Activated CD4-positive, alpha-beta memory T cell treated with anti-CD3 and anti-CD28 coated beads for 36 hours (primary cell): Measurements from ENCODE around the gene ATP1A3. TPM values are rescaled to one million over a fixed set of nuclear protein-coding genes. Genes with fewer than 3 reads are reported as not detected.

Experiments
- CTCF ChIA-PET: fragments of 350-600 bp; sonication (Branson Sonifier 250); formaldehyde crosslinking; loops from one replicate; lab custom pipeline; 2021; ENCODE audit warnings: antibody characterized with exemption, inconsistent platforms; lab: Charles Lee
- POLR2A ChIA-PET: fragments of 350-600 bp; sonication (Branson Sonifier 250); formaldehyde crosslinking; loops from one replicate; lab custom pipeline; 2021; ENCODE audit warnings: antibody characterized with exemption; lab: Charles Lee
- DNase-seq: peaks from one replicate; pipeline ENCODE4 v3.0.0-alpha.2; 2020
- H3K27ac Mint-ChIP-seq: one replicate; pipeline ENCODE4 v1.8.0; 2021; ENCODE audit warnings: mixed read lengths
- H3K27me3 Mint-ChIP-seq: one replicate; pipeline ENCODE4 v1.8.0; 2021; ENCODE audit warnings: mixed read lengths
- H3K36me3 Mint-ChIP-seq: one replicate; pipeline ENCODE4 v1.8.0; 2021; ENCODE audit warnings: mixed read lengths
- H3K4me1 Mint-ChIP-seq: one replicate; pipeline ENCODE4 v1.8.0; 2021; ENCODE audit warnings: low read depth, mixed read lengths
- H3K4me3 Mint-ChIP-seq: one replicate; pipeline ENCODE4 v1.8.0; 2021; ENCODE audit warnings: mild to moderate bottlenecking, mixed read lengths
- H3K9me3 Mint-ChIP-seq: one replicate; pipeline ENCODE4 v1.8.0; 2021; ENCODE audit warnings: mixed read lengths
- intact Hi-C: fragments of 100-400 bp; cut with micrococcal nuclease; formaldehyde crosslinking; loops from one replicate; pipeline ENCODE4 v1.15.1; 2023
- total RNA-seq, 2 experiments: library from RNA; stranded (reverse); gene quantifications; one replicate each; pipeline ENCODE4 v1.2.3, GENCODE V29; 2021

Gene ATP1A3
- total RNA-seq, 2 experiments from 2014 or later = 0.64 to 0.85 TPM

GRCh38 chr19:42005504-42005903 lies 11.5 kb upstream of the ATP1A3 start:
- no peak for DNase-seq
- Mint-ChIP-seq H3K27ac (no peak overlapping the region), H3K4me3 (no peak overlapping the region)

GRCh38 chr19:42003506-42004294 lies 9.7 kb upstream of the ATP1A3 start:
- POLR2A ChIA-PET = no interaction called here
- no peaks in the 10 kb centered on the region for H3K36me3 Mint-ChIP-seq
- peaks cover 3% of the 10 kb centered on the region for H3K4me1 Mint-ChIP-seq
- intact Hi-C loops = no loop called here
- DNase-seq = no peak
- peaks cover 32% of the 10 kb centered on the region for H3K27me3 Mint-ChIP-seq
- no peak overlapping the region for H3K4me3 Mint-ChIP-seq
- no peaks in the 10 kb centered on the region for H3K9me3 Mint-ChIP-seq
- CTCF ChIA-PET = interaction anchor here (1.0 kb wide), 1 partner anchor 19 kb away, joined by 4 read pairs; no protein-coding TSS in a partner anchor
- no peak overlapping the region for H3K27ac Mint-ChIP-seq

More at GRCh38 chr19:42005504-42005903, 11.5 kb upstream of the ATP1A3 start:
- CTCF ChIA-PET = interaction anchor here (0.8 kb wide), 1 partner anchor 103 kb away, joined by 3 read pairs; no protein-coding TSS in a partner anchor
- POLR2A ChIA-PET = no interaction called here
- Mint-ChIP-seq H3K36me3 (no peaks in the 10 kb centered on the region), H3K4me1 (no peaks in the 10 kb centered on the region), H3K9me3 (no peaks in the 10 kb centered on the region), H3K27me3 (peaks cover 20% of the 10 kb centered on the region)
- intact Hi-C loops = no loop called here

- Mint-ChIP-seq H3K27me3 (peaks cover 57% of the 10 kb centered on the region), H3K9me3 (no peaks in the 10 kb centered on the region), H3K4me1 (peaks cover 16% of the 10 kb centered on the region), H3K4me3 (no peak overlapping the region), H3K27ac (no peak overlapping the region), H3K36me3 (no peaks in the 10 kb centered on the region)
- no peak for DNase-seq
- ChIA-PET CTCF (interaction anchor here (0.6 to 3.0 kb wide), 2 partner anchors 23 to 35 kb away, joined by 3 to 13 read pairs; no protein-coding TSS in a partner anchor), POLR2A (no interaction called here)
- intact Hi-C loops = no loop called here
Measured at GRCh38 chr19:41999878-42000208, 5.8 kb upstream of the ATP1A3 start.

DNA sequence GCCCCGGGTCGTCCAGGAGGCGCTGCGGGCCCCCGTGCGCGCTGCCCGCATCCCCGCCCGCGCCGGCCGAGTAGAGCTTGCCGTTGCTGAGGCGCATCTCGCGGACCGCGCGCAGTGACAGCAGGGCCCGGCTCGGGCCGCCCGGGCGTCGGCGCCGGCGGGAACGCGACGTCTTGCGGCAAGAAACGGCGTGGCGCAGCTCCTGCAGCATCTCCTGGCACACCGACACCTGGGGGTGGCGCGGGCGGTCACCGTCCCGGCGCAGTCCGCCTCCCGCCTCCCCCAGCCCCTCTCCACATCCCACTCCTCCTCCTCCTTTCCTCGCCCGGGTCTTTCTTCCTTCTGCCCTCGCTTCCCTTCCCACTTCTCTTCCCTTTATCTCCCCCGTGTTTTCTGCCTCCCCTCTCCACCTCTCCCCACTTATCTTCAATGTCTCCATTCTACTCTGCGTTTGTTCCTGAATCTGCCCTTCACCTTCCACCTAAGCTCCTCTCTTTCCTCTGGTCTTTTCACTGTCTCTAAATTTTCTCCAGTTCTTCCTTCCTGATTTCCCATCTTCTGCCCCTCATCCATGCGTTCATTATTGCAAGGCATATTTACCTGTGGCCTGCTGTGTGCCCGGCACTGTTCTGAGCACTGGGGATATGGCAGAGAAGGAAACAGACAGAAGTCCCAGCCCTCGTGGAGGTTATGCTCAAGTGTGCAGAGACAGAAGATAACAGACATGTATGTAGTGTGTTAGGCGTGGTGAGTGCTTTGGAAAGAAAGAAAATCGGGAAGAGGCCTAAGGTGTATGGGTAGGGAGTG lies 5.2 kb upstream of the ATP1A3 start:
- Mint-ChIP-seq H3K4me1 (peaks cover 16% of the 10 kb centered on the region), H3K36me3 (no peaks in the 10 kb centered on the region), H3K27ac (no peak overlapping the region), H3K9me3 (no peaks in the 10 kb centered on the region), H3K27me3 (peaks cover 60% of the 10 kb centered on the region), H3K4me3 (no peak overlapping the region)
- peak; percentile 20 for DNase-seq
- ChIA-PET POLR2A (no interaction called here), CTCF (interaction anchor here (0.6 to 3.0 kb wide), 4 partner anchors 24 to 36 kb away, joined by 3 to 13 read pairs (median 4); no protein-coding TSS in a partner anchor)
- intact Hi-C loops = no loop called here

GRCh38 chr19:41998246-41999020 lies 4.4 kb upstream of the ATP1A3 start:
- Mint-ChIP-seq H3K4me3 (no peak overlapping the region), H3K27me3 (peaks cover 62% of the 10 kb centered on the region), H3K36me3 (no peaks in the 10 kb centered on the region), H3K4me1 (peaks cover 18% of the 10 kb centered on the region), H3K27ac (no peak overlapping the region), H3K9me3 (no peaks in the 10 kb centered on the region)
- ChIA-PET CTCF (interaction anchor here (1.3 to 3.0 kb wide), 4 partner anchors 30 to 37 kb away, joined by 3 to 13 read pairs (median 4); no protein-coding TSS in a partner anchor), POLR2A (no interaction called here)
- DNase-seq = peak; percentile 66
- intact Hi-C loops = no loop called here

GRCh38 chr19:41997851-41998229 lies 3.8 kb upstream of the ATP1A3 start:
- H3K4me1 Mint-ChIP-seq = peaks cover 19% of the 10 kb centered on the region
- ChIA-PET POLR2A (no interaction called here), CTCF (interaction anchor here (0.6 to 3.0 kb wide), 4 partner anchors 30 to 53 kb away, joined by 3 to 13 read pairs (median 4); no protein-coding TSS in a partner anchor)
- H3K27ac Mint-ChIP-seq = no peak overlapping the region
- peak; percentile 16 for DNase-seq
- no peaks in the 10 kb centered on the region for H3K36me3 Mint-ChIP-seq
- no peak overlapping the region for H3K4me3 Mint-ChIP-seq
- no peaks in the 10 kb centered on the region for H3K9me3 Mint-ChIP-seq
- H3K27me3 Mint-ChIP-seq = peaks cover 63% of the 10 kb centered on the region
- intact Hi-C loops = no loop called here

- peak; percentile 63 for DNase-seq
- intact Hi-C loops = no loop called here
- ChIA-PET CTCF (interaction anchor here (0.6 to 1.5 kb wide), 4 partner anchors 31 to 54 kb away, joined by 3 to 4 read pairs (median 4); no protein-coding TSS in a partner anchor), POLR2A (no interaction called here)
- no peak overlapping the region for H3K27ac Mint-ChIP-seq
- no peaks in the 10 kb centered on the region for H3K9me3 Mint-ChIP-seq
- H3K4me3 Mint-ChIP-seq = no peak overlapping the region
- H3K27me3 Mint-ChIP-seq = peaks cover 61% of the 10 kb centered on the region
- H3K36me3 Mint-ChIP-seq = no peaks in the 10 kb centered on the region
- H3K4me1 Mint-ChIP-seq = peaks cover 22% of the 10 kb centered on the region
Measured at GRCh38 chr19:41997121-41997850, 3.3 kb upstream of the ATP1A3 start.

- intact Hi-C loops = no loop called here
- CTCF ChIA-PET = interaction anchor here (1.0 to 1.5 kb wide), 3 partner anchors 32 to 39 kb away, joined by 3 to 4 read pairs (median 4); no protein-coding TSS in a partner anchor
- H3K4me3 Mint-ChIP-seq = no peak overlapping the region
- H3K27me3 Mint-ChIP-seq = peaks cover 53% of the 10 kb centered on the region
- peaks cover 22% of the 10 kb centered on the region for H3K4me1 Mint-ChIP-seq
- POLR2A ChIA-PET = no interaction called here
- H3K9me3 Mint-ChIP-seq = no peaks in the 10 kb centered on the region
- DNase-seq = no peak
- H3K36me3 Mint-ChIP-seq = no peaks in the 10 kb centered on the region
- H3K27ac Mint-ChIP-seq = no peak overlapping the region
Measured at GRCh38 chr19:41995959-41996797, 2.1 kb upstream of the ATP1A3 start.

DNA sequence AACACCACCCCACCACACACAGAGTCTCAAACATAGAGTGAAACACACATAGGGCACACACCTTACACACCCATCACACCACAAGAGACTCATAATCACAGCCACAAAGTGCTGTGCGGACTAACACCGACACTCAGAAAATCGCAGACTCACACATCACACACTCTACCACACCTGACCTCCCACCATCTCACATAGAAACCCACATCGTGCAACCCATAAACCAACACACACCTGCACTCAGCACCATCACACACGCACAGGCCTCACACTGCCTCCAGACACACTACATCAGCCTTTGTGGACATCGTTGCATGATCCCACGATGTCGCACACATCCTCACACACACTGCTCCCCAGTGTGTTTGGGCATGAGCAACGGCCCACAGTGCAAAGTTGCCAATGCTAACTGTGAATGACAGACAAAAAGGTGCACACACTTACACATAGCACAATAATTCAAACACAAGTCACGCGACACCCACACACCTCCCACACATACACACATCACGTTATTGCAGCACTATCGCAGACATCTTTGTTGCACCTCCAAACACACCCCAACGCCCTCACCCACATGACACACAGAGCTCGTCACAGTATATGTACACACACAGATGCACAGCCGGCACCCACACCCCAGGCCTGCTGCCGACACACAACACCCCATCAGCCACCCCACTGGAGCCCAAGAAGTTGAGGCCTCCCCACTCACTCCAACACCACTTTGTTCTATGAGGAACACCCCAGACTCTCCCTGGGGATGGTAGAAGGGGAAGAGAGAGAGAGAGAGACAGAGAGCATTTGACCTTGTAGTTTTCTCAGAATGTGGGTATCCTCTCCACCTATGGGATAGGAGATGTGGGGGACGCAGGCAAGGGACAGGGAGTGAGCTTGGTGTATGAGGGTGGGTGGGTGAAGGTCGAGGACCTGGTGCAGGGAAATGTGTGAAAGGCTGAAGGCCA lies 1.2 kb upstream of the ATP1A3 start:
- CTCF ChIA-PET = interaction anchor here (1.0 kb wide), 1 partner anchor 40 kb away, joined by 3 read pairs; no protein-coding TSS in a partner anchor
- Mint-ChIP-seq H3K27ac (no peak overlapping the region), H3K4me3 (no peak overlapping the region), H3K27me3 (peaks cover 45% of the 10 kb centered on the region), H3K4me1 (peaks cover 22% of the 10 kb centered on the region), H3K9me3 (no peaks in the 10 kb centered on the region), H3K36me3 (no peaks in the 10 kb centered on the region)
- no peak for DNase-seq
- intact Hi-C loops = no loop called here
- POLR2A ChIA-PET = no interaction called here
